ENCODE data around the gene RALGAPA2.

Gene RALGAPA2

GRCh38 chr20:20685635-20686034 lies 26.8 kb downstream of the RALGAPA2 start:
- Histone ChIP-seq H3K9me3 (ENCODE audit: insufficient read depth, low read depth, low read length) (no peaks in the 10 kb centered on the region), H3K4me3 (ENCODE audit: low read length, poor library complexity, severe bottlenecking) (no peak overlapping the region), H3K36me3 (ENCODE audit: insufficient read depth, low read length) (no peaks in the 10 kb centered on the region), H4K20me1 (ENCODE audit: insufficient read depth, low read length, poor library complexity, severe bottlenecking) (no peaks in the 10 kb centered on the region), H3F3A (ENCODE audit: low read depth) (no peaks in the 10 kb centered on the region), H3K4me1 (ENCODE audit: insufficient read depth, low read length, poor library complexity, severe bottlenecking) (peaks cover 32% of the 10 kb centered on the region), H3K9me2 (replicated peaks; ENCODE audit: low read depth, low read length) (no peaks in the 10 kb centered on the region), H2AFZ (ENCODE audit: low read length) (no peak overlapping the region), H3K27me3 (ENCODE audit: insufficient read depth, low read length, poor library complexity, severe bottlenecking) (no peaks in the 10 kb centered on the region), H3K4me2 (ENCODE audit: low read depth, low read length, poor library complexity, severe bottlenecking) (no peak overlapping the region), H3K9ac (ENCODE audit: low read depth, low read length, poor library complexity, severe bottlenecking) (no peak overlapping the region), H3K79me2 (ENCODE audit: insufficient read depth, low read length) (peaks cover 12% of the 10 kb centered on the region)
- TF ChIP-seq EZH2phosphoT487 (IDR thresholded peaks at IDR 0.05; ENCODE audit: borderline replicate concordance): no peak
- TF ChIP-seq CTCF (conservative IDR thresholded peaks at IDR 0.05; ENCODE audit: low read length): no peak

- Histone ChIP-seq H3K9me2 (replicated peaks; ENCODE audit: low read depth, low read length) (no peaks in the 10 kb centered on the region), H3K27me3 (ENCODE audit: insufficient read depth, low read length, poor library complexity, severe bottlenecking) (no peaks in the 10 kb centered on the region), H3K4me1 (ENCODE audit: insufficient read depth, low read length, poor library complexity, severe bottlenecking) (peaks cover 32% of the 10 kb centered on the region), H3K4me2 (ENCODE audit: low read depth, low read length, poor library complexity, severe bottlenecking) (no peak overlapping the region), H3K36me3 (ENCODE audit: insufficient read depth, low read length) (no peaks in the 10 kb centered on the region), H2AFZ (ENCODE audit: low read length) (no peak overlapping the region), H3K9ac (ENCODE audit: low read depth, low read length, poor library complexity, severe bottlenecking) (no peak overlapping the region), H4K20me1 (ENCODE audit: insufficient read depth, low read length, poor library complexity, severe bottlenecking) (no peaks in the 10 kb centered on the region), H3K9me3 (ENCODE audit: insufficient read depth, low read depth, low read length) (no peaks in the 10 kb centered on the region), H3K79me2 (ENCODE audit: insufficient read depth, low read length) (peaks cover 12% of the 10 kb centered on the region), H3F3A (ENCODE audit: low read depth) (no peaks in the 10 kb centered on the region), H3K4me3 (ENCODE audit: low read length, poor library complexity, severe bottlenecking) (no peak overlapping the region)
- TF ChIP-seq CTCF (conservative IDR thresholded peaks at IDR 0.05; ENCODE audit: low read length) (no peak; the same call in 1 of the 2 replicates), EZH2phosphoT487 (IDR thresholded peaks at IDR 0.05; ENCODE audit: borderline replicate concordance) (no peak)
These were observed 28.7 kb downstream of the RALGAPA2 start for GRCh38 chr20:20683481-20684321.

GRCh38 chr20:20683020-20683419 lies 29.4 kb downstream of the RALGAPA2 start:
- no peak overlapping the region for H2AFZ ChIP-seq (ENCODE audit: low read length)
- H3K4me2 ChIP-seq (ENCODE audit: low read depth, low read length, poor library complexity, severe bottlenecking): no peak overlapping the region
- no peaks in the 10 kb centered on the region for H3K27me3 ChIP-seq (ENCODE audit: insufficient read depth, low read length, poor library complexity, severe bottlenecking)
- TF ChIP-seq EZH2phosphoT487 (IDR thresholded peaks at IDR 0.05; ENCODE audit: borderline replicate concordance): no peak
- no peak for TF ChIP-seq CTCF (conservative IDR thresholded peaks at IDR 0.05; ENCODE audit: low read length)
- no peaks in the 10 kb centered on the region for H3F3A ChIP-seq (ENCODE audit: low read depth)
- H3K9ac ChIP-seq (ENCODE audit: low read depth, low read length, poor library complexity, severe bottlenecking): no peak overlapping the region
- H3K4me3 ChIP-seq (ENCODE audit: low read length, poor library complexity, severe bottlenecking): no peak overlapping the region
- peaks cover 12% of the 10 kb centered on the region for H3K79me2 ChIP-seq (ENCODE audit: insufficient read depth, low read length)
- H3K9me3 ChIP-seq (ENCODE audit: insufficient read depth, low read depth, low read length): no peaks in the 10 kb centered on the region
- H4K20me1 ChIP-seq (ENCODE audit: insufficient read depth, low read length, poor library complexity, severe bottlenecking): no peaks in the 10 kb centered on the region
- no peaks in the 10 kb centered on the region for H3K36me3 ChIP-seq (ENCODE audit: insufficient read depth, low read length)
- H3K9me2 ChIP-seq (replicated peaks; ENCODE audit: low read depth, low read length): no peaks in the 10 kb centered on the region
- H3K4me1 ChIP-seq (ENCODE audit: insufficient read depth, low read length, poor library complexity, severe bottlenecking): peaks cover 28% of the 10 kb centered on the region
